ENCODE results near the gene MIPEP.

MIPEP gene

GRCh38 chr13:23710366-23710765 is 178.8 kb downstream of the MIPEP start:
- H3K9me3 ChIP-seq (ENCODE audit: control insufficient read depth, insufficient read depth, low read length) = no peaks in the 10 kb centered on the region
- H3K4me3 ChIP-seq (ENCODE audit: low read length) = no peak overlapping the region
- no peaks in the 10 kb centered on the region for H4K20me1 ChIP-seq (ENCODE audit: control insufficient read depth, insufficient read depth, low read depth, low read length)
- no peaks in the 10 kb centered on the region for H3K27me3 ChIP-seq (ENCODE audit: control insufficient read depth, low read length)
- no peaks in the 10 kb centered on the region for H3K9me2 ChIP-seq (replicated peaks; ENCODE audit: control insufficient read depth, low read length)
- H3K36me3 ChIP-seq (ENCODE audit: control insufficient read depth, low read length) = no peaks in the 10 kb centered on the region
- no peak for TF ChIP-seq CTCF (IDR thresholded peaks at IDR 0.05; ENCODE audit: low read depth, low read length, poor library complexity, severe bottlenecking)
- TF ChIP-seq EZH2phosphoT487 (IDR thresholded peaks at IDR 0.05; ENCODE audit: borderline replicate concordance, low read length) = no peak
- no peaks in the 10 kb centered on the region for H3K4me1 ChIP-seq (ENCODE audit: control insufficient read depth, low read length)
- H3K79me2 ChIP-seq (ENCODE audit: control insufficient read depth, low read length) = no peaks in the 10 kb centered on the region
- no peak overlapping the region for H3K4me2 ChIP-seq (ENCODE audit: low read length)
- H3K27ac ChIP-seq (ENCODE audit: low read depth, low read length) = no peak overlapping the region
- no peaks in the 10 kb centered on the region for H3F3A ChIP-seq (ENCODE audit: control insufficient read depth, insufficient read depth)

GRCh38 chr13:23709536-23709935 is 179.7 kb downstream of the MIPEP start:
- Histone ChIP-seq H4K20me1 (ENCODE audit: control insufficient read depth, insufficient read depth, low read depth, low read length) (no peaks in the 10 kb centered on the region), H3K9me3 (ENCODE audit: control insufficient read depth, insufficient read depth, low read length) (no peaks in the 10 kb centered on the region), H3K79me2 (ENCODE audit: control insufficient read depth, low read length) (no peaks in the 10 kb centered on the region), H3K4me2 (ENCODE audit: low read length) (no peak overlapping the region), H3K27ac (ENCODE audit: low read depth, low read length) (no peak overlapping the region), H3F3A (ENCODE audit: control insufficient read depth, insufficient read depth) (no peaks in the 10 kb centered on the region), H3K9me2 (replicated peaks; ENCODE audit: control insufficient read depth, low read length) (no peaks in the 10 kb centered on the region), H3K4me1 (ENCODE audit: control insufficient read depth, low read length) (no peaks in the 10 kb centered on the region), H3K36me3 (ENCODE audit: control insufficient read depth, low read length) (no peaks in the 10 kb centered on the region), H3K27me3 (ENCODE audit: control insufficient read depth, low read length) (no peaks in the 10 kb centered on the region), H3K4me3 (ENCODE audit: low read length) (no peak overlapping the region)
- no peak for TF ChIP-seq CTCF (IDR thresholded peaks at IDR 0.05; ENCODE audit: low read depth, low read length, poor library complexity, severe bottlenecking)
- TF ChIP-seq EZH2phosphoT487 (IDR thresholded peaks at IDR 0.05; ENCODE audit: borderline replicate concordance, low read length) = no peak

GRCh38 chr13:23707674-23708073 is 181.5 kb downstream of the MIPEP start:
- Histone ChIP-seq H3K4me1 (ENCODE audit: control insufficient read depth, low read length) (no peaks in the 10 kb centered on the region), H3K4me2 (ENCODE audit: low read length) (no peak overlapping the region), H3K4me3 (ENCODE audit: low read length) (no peak overlapping the region), H3K79me2 (ENCODE audit: control insufficient read depth, low read length) (no peaks in the 10 kb centered on the region), H4K20me1 (ENCODE audit: control insufficient read depth, insufficient read depth, low read depth, low read length) (no peaks in the 10 kb centered on the region), H3K9me3 (ENCODE audit: control insufficient read depth, insufficient read depth, low read length) (no peaks in the 10 kb centered on the region), H3K27me3 (ENCODE audit: control insufficient read depth, low read length) (no peaks in the 10 kb centered on the region), H3K9me2 (replicated peaks; ENCODE audit: control insufficient read depth, low read length) (no peaks in the 10 kb centered on the region), H3K36me3 (ENCODE audit: control insufficient read depth, low read length) (no peaks in the 10 kb centered on the region), H3K27ac (ENCODE audit: low read depth, low read length) (no peak overlapping the region), H3F3A (ENCODE audit: control insufficient read depth, insufficient read depth) (no peaks in the 10 kb centered on the region)
- TF ChIP-seq EZH2phosphoT487 (IDR thresholded peaks at IDR 0.05; ENCODE audit: borderline replicate concordance, low read length) = no peak
- TF ChIP-seq CTCF (IDR thresholded peaks at IDR 0.05; ENCODE audit: low read depth, low read length, poor library complexity, severe bottlenecking) = no peak

- no peaks in the 10 kb centered on the region for H3K79me2 ChIP-seq (ENCODE audit: control insufficient read depth, low read length)
- TF ChIP-seq EZH2phosphoT487 (IDR thresholded peaks at IDR 0.05; ENCODE audit: borderline replicate concordance, low read length) (no peak), CTCF (IDR thresholded peaks at IDR 0.05; ENCODE audit: low read depth, low read length, poor library complexity, severe bottlenecking) (no peak)
- no peaks in the 10 kb centered on the region for H3K27me3 ChIP-seq (ENCODE audit: control insufficient read depth, low read length)
These were observed 183.6 kb downstream of the MIPEP start for GRCh38 chr13:23705583-23705982.

More at GRCh38 chr13:23705583-23705982, 183.6 kb downstream of the MIPEP start:
- no peaks in the 10 kb centered on the region for H3K9me3 ChIP-seq (ENCODE audit: control insufficient read depth, insufficient read depth, low read length)
- no peaks in the 10 kb centered on the region for H3F3A ChIP-seq (ENCODE audit: control insufficient read depth, insufficient read depth)
- no peak overlapping the region for H3K4me2 ChIP-seq (ENCODE audit: low read length)
- no peak overlapping the region for H3K27ac ChIP-seq (ENCODE audit: low read depth, low read length)
- H3K36me3 ChIP-seq (ENCODE audit: control insufficient read depth, low read length) = no peaks in the 10 kb centered on the region
- no peak overlapping the region for H3K4me3 ChIP-seq (ENCODE audit: low read length)
- H4K20me1 ChIP-seq (ENCODE audit: control insufficient read depth, insufficient read depth, low read depth, low read length) = no peaks in the 10 kb centered on the region
- no peaks in the 10 kb centered on the region for H3K9me2 ChIP-seq (replicated peaks; ENCODE audit: control insufficient read depth, low read length)
- H3K4me1 ChIP-seq (ENCODE audit: control insufficient read depth, low read length) = no peaks in the 10 kb centered on the region
